Panc1 (cell line): ENCODE results near the gene APBB1. TPM values are rescaled to one million over a fixed set of nuclear protein-coding genes. Genes with fewer than 3 reads are reported as not detected.

Experiments used
- ATAC-seq: fragments of 200-7000 bp; cut with Tn5 transposase; 2 replicates; pipeline ENCODE4 v1.9.1; 2020; ENCODE audit warnings: mild to moderate bottlenecking, moderate library complexity
- BruUV-seq: library from RNA; stranded (reverse); fragments of 400-500 nt; replicated peaks from 2 replicates; lab custom pipeline; 2021; lab: Mats Ljungman, UMichigan
- CTCF ChIA-PET: fragments of 300-600 bp; sonication (Branson Sonifier 250); formaldehyde crosslinking; loops from one replicate; lab custom pipeline; 2022; ENCODE audit warnings: antibody characterized with exemption; lab: Charles Lee
- POLR2A ChIA-PET: fragments of 300-600 bp; sonication (Branson Sonifier 250); formaldehyde crosslinking; loops from one replicate; lab custom pipeline; 2022; ENCODE audit warnings: antibody characterized with exemption; lab: Charles Lee
- DNase-seq: peaks from one replicate; pipeline ENCODE4 v3.0.0-alpha.2; 2010; ENCODE audit warnings: low read depth, low spot score
- H3K27ac ChIP-seq: 2 replicates; pipeline ENCODE4 v1.5.1; 2011; ENCODE audit warnings: mild to moderate bottlenecking, low read length, inconsistent platforms
- H3K27me3 ChIP-seq: fragments of 200-500 bp; sonication (Bioruptor generic); 2 replicates; pipeline ENCODE4 v1.6.0; 2014; ENCODE audit warnings: low read length, inconsistent platforms; ENCODE audit not compliant: control insufficient read depth, insufficient read depth
- H3K36me3 ChIP-seq: fragments of 200-500 bp; sonication (Bioruptor generic); 2 replicates; pipeline ENCODE4 v1.5.1; 2014; ENCODE audit warnings: inconsistent platforms, mild to moderate bottlenecking, low read length, moderate library complexity; ENCODE audit not compliant: control insufficient read depth, insufficient read depth
- H3K4me1 ChIP-seq: 2 replicates; pipeline ENCODE4 v1.5.1; 2011; ENCODE audit warnings: inconsistent platforms, mild to moderate bottlenecking, low read length, moderate library complexity; ENCODE audit not compliant: control insufficient read depth, insufficient read depth
- H3K4me3 ChIP-seq, 2 experiments: 2 replicates each; pipeline ENCODE4 v1.5.1; 2011 to 2012; ENCODE audit warnings: low read depth in 2 of 2, low read length in 2 of 2, mild to moderate bottlenecking in 2 of 2, inconsistent platforms in 1 of 2, moderate library complexity in 1 of 2
- H3K9me3 ChIP-seq: fragments of 200-500 bp; sonication (Bioruptor generic); 2 replicates; pipeline ENCODE4 v1.5.1; 2014; ENCODE audit warnings: low read depth, mild to moderate bottlenecking, inconsistent platforms, low read length, moderate library complexity; ENCODE audit not compliant: control insufficient read depth, insufficient read depth
- CTCF ChIP-seq: fragments of 450-650 bp; IDR thresholded peaks from 2 replicates; pipeline ENCODE4 v1.5.1; 2017; ENCODE audit warnings: mild to moderate bottlenecking
- POLR2AphosphoS5 ChIP-seq: IDR thresholded peaks from 2 replicates; pipeline ENCODE4 v1.6.1; 2012; ENCODE audit warnings: mild to moderate bottlenecking, low read depth, low read length, moderate library complexity
- REST ChIP-seq, 2 experiments: IDR thresholded peaks; 2 replicates each; pipeline ENCODE4 v1.6.1; 2011 to 2012; ENCODE audit warnings: low read depth in 2 of 2, control low read depth in 1 of 2, low read length in 1 of 2, mild to moderate bottlenecking in 1 of 2, moderate library complexity in 1 of 2; ENCODE audit not compliant: insufficient read depth in 1 of 2
- SIN3A ChIP-seq: IDR thresholded peaks from 2 replicates; pipeline ENCODE4 v1.6.1; 2012; ENCODE audit warnings: low read depth, mild to moderate bottlenecking, low read length, moderate library complexity, borderline replicate concordance; ENCODE audit not compliant: insufficient read depth
- TCF7L2 ChIP-seq: IDR thresholded peaks from 2 replicates; pipeline ENCODE4 v1.6.1; 2011; ENCODE audit warnings: mild to moderate bottlenecking, low read depth, low read length, inconsistent platforms
- in situ Hi-C: cut with HindIII; loops from 2 replicates; pipeline ENCODE4 v1.10.0; 2016; ENCODE audit warnings: low sequenced_read_pairs, low pct_unique_long_range_greater_than_20kb
- intact Hi-C: fragments of 100-400 bp; cut with micrococcal nuclease; formaldehyde crosslinking; loops from one replicate; pipeline ENCODE4 v1.10.0; 2022; ENCODE audit not compliant: unreplicated experiment
- total RNA-seq: library from RNA; stranded (reverse); gene quantifications from one replicate; pipeline ENCODE4 v1.2.1, GENCODE V29; 2021; ENCODE audit not compliant: unreplicated experiment

Gene APBB1
- total RNA-seq, 1 experiment from 2014 or later, result 9.6 TPM

- Histone ChIP-seq H3K4me1 (no peaks in the 10 kb centered on the region), H3K27me3 (no peaks in the 10 kb centered on the region; the same call in 1 of the 2 replicates), H3K4me3 (no peak overlapping the region), H3K27ac (no peak overlapping the region), H3K9me3 (no peaks in the 10 kb centered on the region), H3K36me3 (no peaks in the 10 kb centered on the region)
- TF ChIP-seq TCF7L2 (no peak), REST (IDR thresholded peaks at IDR 0.05; ENCODE audit: insufficient read depth in 1 of 2, low read depth in 2 of 2, low read length in 1 of 2) (no peak), SIN3A (no peak), CTCF (no peak), POLR2AphosphoS5 (no peak)
- no TSS peak for BruUV-seq
- ChIA-PET POLR2A (no interaction called here), CTCF (interaction anchor here (1.3 kb wide), 1 partner anchor 23 kb away, joined by 5 read pairs; no protein-coding TSS in a partner anchor)
- intact Hi-C loops, result no loop called here
- no peak for ATAC-seq
- no peak for DNase-seq
- in situ Hi-C loops, result no loop called here
These were observed 16.8 kb downstream of the APBB1 start for GRCh38 chr11:6402061-6402470.

- no peak for DNase-seq
- Histone ChIP-seq H3K27me3 (no peaks in the 10 kb centered on the region; the same call in 1 of the 2 replicates), H3K9me3 (no peaks in the 10 kb centered on the region), H3K36me3 (no peaks in the 10 kb centered on the region), H3K27ac (no peak overlapping the region), H3K4me1 (no peaks in the 10 kb centered on the region), H3K4me3 (no peak overlapping the region)
- BruUV-seq, result no TSS peak
- in situ Hi-C loops, result no loop called here
- intact Hi-C loops, result no loop called here
- CTCF ChIA-PET, result interaction anchor here (1.3 kb wide), 1 partner anchor 22 kb away, joined by 5 read pairs; no protein-coding TSS in a partner anchor
- no peak for ATAC-seq
- POLR2A ChIA-PET, result no interaction called here
- TF ChIP-seq POLR2AphosphoS5, result no peak
- TF ChIP-seq TCF7L2, result no peak
- no peak for TF ChIP-seq CTCF
- TF ChIP-seq REST (IDR thresholded peaks at IDR 0.05; ENCODE audit: insufficient read depth in 1 of 2, low read depth in 2 of 2, low read length in 1 of 2), result no peak
- no peak for TF ChIP-seq SIN3A
These were observed 17.4 kb downstream of the APBB1 start for GRCh38 chr11:6401464-6401863.
